DLD1 (cell line): ENCODE measurements around the gene PTTG1IP.
"Not testable (repeated sequence)": the region's sequence is repeated elsewhere in the genome, so short reads cannot be mapped to it uniquely, and the experiment has no call there.

Experiments
- in situ Hi-C: cut with HindIII; loops from 2 replicates; pipeline ENCODE4 v1.10.0; 2017; ENCODE audit warnings: low sequenced_read_pairs

The PTTG1IP gene, protein sequence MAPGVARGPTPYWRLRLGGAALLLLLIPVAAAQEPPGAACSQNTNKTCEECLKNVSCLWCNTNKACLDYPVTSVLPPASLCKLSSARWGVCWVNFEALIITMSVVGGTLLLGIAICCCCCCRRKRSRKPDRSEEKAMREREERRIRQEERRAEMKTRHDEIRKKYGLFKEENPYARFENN

DNA sequence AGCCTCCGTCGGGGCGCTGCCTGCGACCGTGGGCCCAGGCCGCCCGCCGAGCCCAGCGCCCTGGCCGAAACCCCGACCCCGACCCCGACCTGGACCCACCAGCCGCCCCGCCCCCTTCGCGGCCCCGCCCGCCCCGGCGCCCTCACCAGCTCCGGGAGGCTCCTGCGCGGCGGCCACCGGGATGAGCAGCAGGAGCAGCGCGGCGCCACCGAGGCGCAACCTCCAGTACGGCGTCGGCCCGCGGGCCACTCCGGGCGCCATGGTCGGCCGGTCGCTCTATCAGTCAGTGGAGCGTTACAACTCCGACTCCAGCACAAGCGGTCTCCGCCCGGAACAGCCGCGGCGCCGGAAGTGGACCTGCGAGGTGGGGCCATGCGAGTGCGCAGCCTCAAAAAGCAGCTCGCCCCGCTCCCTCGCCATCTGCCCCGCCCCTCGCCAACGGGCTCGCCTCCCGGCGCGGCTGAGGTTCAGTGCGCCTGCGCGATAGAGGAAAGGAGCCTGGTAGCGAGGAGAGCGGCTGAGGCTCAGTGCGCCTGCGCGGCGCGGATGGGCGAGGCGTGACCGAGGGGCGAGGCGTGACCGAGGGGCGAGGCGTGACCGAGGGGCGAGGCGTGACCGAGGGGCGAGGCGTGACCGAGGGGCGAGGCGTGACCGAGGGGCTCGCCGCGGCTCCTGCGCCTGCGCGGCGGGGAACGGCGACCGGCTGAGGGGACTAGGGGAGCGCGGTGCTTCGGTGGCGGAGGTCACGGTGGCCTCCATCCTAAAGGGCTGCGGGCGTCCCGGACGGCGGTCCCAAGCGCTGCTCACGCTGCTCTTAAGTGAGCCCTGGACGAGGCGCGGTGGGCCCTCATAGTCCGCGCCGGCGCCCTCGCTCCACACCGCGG lies at the start of gene PTTG1IP:
Gene PTTG1IP (minus strand): TSS at position 335 of the 884 bp plus-strand sequence. CDS start 74 bp downstream, at position 261.
- in situ Hi-C loops: no loop called here

DNA sequence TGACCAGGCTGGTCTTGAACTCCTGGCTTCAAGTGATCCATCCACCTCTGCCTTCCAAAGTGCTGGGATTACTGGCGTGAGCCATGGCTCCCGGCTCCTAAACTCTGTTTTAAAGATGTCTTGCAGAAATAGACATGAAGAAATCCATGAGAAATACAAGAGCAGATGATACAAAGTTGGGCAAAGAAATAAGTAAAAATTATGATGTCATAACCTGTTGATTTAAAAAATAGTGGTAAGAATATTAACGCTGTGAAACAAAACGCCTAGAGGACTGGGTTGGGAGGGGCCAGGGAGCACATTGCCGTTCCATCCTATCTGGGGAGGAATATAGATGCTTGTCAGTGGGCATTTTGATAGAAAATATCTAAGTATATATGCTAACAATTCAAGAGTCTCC lies 48.4 kb upstream of the PTTG1IP start:
- in situ Hi-C loops: no loop called here

DNA sequence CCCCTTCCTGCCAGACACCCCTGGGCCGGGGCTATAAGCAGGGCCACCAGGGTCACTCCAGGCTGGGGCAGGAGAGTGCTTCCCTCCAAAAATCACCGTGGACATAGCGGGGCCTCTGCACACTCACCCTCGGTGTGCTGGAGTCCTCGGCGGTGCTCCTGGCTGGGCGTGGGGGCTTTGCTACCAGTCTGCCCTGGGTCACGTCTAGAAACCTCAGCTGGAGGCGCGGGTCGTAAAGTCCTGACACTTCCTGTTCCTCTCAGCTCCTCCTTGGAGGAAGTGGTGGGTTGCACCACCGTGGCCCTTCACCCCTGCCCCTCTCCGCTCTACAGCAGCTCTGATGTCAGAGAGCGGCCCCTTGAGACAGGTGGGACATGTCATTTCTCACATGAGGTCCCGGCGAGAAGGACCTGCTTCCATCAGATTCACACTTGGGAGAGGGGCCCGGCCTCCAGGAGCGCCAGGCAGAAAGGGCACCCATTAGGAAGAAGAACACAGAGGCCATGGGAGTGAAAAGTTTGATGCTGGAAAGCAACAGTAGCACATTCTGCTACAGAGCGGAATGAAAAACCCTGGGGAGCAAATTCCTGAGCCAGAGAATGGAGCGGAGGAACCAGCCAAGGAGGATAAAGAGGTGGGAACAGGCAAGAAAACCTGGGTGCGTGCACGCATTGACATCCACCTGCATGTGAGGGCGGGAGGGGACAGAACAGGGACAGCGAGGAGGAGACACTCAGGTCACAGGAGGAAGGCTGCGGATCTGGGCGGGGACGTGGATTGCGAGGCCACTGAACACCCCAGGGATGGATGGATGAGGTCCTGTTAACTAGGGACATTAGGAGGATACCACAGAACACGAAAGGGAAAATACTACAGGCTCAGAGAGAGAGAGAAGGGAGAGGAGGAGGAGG lies 47.5 kb upstream of the PTTG1IP start, which contains the start of gene ITGB2:
Gene ITGB2 (minus strand): TSS at position 206 of the 911 bp plus-strand sequence. CDS start 10,117 bp downstream, outside the sequence.
- in situ Hi-C loops: no loop called here

DNA sequence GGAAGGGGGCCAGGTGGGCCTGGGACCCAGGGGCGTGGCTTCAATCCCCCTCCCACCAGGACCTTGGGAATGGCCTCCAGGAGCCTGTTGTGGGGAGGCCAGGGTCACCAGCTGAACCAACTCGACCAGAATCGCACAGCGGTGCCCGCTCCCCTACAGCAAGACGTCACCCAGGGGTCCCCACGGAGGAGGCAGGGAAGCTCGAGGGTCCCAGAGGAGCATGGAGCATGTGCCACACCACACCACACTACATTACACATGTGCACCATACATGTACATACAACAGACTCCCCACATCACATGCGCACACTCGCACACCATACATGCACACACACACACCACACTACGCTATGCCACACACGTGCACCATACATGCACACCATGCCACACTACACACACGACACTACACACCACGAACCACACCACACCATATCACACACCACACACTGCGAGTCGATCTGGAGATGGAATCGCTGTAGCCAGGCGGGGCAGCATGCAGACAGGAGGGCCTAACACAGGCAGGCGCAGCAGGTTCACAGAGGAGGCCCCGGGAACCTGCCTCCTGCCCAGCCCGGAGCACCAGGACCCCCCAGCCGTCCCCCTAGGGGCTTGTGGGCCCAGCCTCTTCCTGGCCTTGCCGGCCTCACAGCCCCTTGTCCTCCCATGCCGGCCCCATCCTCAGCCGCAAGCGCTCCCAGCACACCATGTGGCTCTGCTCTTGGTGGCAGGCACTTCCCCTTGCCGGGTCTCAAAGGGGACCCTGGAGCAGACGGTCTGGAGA lies 46.6 kb upstream of the PTTG1IP start:
- in situ Hi-C loops: no loop called here

DNA sequence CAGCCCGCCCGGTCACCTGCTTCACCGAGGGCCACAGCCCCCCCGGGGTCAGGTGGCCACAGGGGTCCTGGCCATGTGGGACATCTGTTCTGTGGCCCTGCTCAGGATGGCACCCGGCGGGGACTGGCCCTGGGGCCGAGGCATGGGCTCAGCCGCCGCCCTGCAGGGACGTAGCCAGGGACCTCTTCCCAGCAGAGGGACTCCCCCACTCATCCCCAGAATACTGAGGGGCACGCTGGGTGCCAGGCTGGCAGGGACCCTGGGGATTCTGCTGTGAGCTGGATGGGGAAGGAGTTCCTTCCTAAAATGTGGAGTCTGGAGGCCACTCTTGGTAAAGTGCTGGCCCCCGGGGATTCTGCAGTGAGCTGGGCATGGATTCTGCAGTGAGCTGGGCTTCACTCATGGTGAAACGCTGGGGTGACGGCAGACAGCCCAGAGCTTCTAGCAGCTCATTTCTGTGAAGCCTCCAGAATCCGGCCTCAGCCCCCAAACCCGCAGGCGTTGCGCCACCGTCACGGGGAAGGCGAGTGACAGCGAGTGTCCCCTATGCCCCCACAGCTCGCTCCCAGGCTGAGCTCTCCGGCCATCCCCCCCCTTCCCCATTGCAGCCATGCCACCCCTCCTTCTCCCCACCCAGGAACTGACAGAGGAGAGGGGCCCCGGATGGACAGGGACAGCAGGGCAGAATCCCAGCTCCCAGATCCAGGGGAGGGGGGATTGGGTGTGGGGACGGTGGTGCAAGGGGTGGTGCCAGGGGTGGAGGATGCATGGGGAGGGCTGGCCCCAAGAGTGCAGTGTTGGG lies 45.8 kb upstream of the PTTG1IP start:
- in situ Hi-C loops: no loop called here

DNA sequence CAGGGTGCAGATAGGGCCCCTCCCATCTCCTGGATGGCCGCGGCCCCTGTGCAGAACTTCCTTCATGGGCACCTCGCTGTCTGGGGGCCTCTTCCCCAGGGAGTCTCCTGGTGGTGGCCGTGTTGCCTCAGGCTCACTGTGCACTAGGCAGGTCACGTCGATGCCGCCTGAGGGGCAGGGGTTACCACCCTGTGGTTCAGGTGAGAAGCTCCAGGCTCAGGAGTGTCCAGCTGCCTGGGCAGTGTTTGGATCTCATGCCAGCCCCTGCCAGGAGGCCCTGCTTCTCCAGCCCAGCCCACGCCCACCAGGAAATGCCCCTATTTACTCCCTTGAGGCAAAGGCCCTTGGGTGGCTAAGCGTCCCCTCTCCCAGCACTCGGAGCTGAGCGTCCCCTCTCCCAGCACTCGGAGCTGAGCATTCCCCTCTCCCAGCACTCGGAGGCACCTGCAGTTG lies 45.1 kb upstream of the PTTG1IP start:
- in situ Hi-C loops: no loop called here

DNA sequence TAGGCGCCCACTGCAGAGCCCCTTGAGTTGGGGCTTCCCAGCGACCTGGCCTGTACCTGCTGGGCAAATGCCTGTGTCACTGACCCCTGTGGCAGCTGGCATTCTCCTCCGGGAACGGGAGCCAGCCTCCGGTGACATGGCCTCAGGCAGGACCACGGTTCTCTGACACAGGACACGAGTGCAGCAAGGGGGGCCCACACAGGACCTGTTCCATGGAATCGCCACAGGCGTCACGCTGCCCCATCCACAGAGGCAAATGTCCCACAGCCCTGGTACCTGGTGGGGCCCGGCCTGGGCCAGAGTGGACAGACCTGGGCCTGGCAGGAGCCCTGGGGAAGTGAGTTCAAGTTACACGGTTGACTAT lies 44.6 kb upstream of the PTTG1IP start:
- in situ Hi-C loops: no loop called here

DNA sequence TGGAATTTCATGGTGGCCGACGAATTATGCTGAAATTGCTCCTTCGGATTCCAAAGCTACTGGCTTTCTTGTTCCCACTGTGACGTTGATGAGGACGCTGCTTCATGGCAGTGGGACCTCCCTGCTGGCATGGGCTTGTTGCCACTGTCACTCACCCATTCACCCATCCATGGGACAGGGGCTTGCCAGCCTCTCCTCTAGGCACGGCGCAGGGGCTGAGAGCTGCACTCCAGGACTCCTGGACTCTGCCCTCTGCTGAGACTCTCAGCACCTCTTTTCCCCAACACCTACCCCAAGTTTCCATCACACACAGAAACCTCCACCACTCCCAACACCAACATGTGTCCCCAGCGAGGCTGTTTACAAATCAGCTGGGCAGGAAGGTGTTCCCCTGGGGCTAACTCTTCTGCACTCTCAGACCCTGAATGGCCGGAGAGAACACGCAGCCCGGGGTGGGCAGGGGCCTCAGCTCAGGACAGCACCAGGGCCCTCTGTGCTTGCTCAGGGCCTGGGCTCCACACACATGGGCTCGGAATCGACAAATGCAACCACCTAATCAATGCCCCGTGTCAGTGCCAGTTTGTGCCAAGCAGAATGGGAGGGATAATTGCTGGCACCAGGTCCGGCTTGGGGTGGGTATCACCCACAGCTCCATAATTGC lies 44.1 kb upstream of the PTTG1IP start:
- in situ Hi-C loops: no loop called here

DNA sequence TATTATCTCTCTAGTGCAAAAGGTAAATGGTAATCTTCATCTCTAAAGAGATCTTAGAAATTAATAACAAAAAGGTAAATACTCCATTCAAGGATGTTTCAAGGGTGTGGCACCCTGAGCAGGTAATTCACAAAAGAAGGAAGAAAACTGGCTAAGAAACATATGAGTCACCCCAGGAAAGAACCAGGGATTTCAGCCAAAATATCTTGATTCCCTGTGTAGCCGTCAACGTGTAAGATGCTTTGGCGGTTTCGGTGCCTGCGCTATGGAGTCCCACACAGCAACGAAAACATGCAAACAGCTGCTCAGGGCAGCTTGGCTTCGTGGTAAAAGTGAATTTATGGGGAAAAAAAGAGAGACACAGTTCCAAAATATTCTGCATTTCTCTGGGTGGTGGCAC lies 43.5 kb upstream of the PTTG1IP start:
- in situ Hi-C loops: no loop called here

DNA sequence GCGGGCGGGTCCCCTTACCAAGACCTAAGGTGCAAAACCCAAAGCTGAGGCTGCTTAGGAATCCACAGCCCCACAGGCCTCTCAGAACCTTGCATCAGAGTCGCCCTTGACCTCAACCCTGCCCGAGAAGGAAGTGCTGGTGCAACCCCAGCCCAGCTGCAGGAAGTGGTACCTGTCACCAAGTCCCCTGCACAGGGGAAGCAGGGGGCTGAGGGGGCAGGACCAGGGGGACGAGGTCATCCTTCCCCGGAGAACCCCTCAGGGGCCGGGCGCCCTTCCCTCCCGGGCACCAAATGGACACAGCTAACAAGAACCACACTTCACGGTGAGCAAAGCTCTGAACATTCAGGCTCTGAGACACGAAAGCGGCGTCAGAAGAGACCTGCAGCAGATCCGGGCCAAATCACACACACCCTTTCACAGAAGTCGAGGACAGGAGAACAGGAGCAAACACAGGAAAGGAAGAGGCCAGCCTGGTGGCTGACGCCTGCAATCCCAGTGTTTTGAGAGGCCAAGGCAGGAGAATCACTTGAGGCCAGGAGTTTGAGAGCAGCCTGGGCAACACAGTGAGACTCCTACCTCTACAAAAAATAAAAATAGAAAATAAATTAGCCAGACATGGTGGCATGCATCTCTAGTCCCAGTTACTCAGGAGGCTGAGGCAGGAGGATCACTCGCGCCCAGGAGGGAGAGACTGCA lies 40.8 kb upstream of the PTTG1IP start:
- in situ Hi-C loops: no loop called here

DNA sequence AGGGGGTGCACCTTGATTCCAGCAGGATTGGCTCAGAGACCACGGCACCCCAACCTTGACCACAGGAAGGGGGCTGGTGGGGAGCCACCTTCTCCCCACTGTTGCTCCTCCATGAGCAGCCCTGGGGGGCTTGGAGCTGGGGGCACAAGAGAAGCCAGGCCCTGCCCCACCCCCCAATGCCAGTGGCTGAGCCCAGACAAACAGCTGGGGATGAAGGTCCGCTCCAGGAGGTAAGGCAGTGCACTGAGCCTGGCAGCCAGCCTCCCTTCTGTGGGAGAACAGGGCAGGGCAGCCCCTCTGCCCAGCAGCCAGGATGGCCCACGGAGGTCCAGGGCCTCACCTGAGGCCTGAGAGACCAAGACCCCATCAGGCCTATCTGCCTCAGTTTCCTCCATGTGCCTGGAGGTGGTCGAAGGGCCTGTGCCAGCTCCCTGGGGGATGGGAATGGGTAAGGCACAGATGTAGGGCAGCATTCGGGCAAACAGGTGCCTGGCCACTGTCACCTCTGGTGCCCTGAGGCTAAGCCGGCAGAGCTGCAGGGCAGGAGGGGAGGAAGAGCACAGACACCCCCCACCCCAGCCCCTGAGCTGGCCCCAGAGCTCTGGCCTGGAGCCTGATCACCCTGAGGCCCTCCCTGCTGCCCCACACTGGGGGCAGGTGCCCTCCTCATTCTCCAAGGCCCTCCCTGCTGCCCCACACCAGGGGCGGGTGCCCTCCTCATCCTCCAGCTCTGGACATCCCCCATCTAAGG lies 40.1 kb upstream of the PTTG1IP start:
- in situ Hi-C loops: no loop called here

DNA sequence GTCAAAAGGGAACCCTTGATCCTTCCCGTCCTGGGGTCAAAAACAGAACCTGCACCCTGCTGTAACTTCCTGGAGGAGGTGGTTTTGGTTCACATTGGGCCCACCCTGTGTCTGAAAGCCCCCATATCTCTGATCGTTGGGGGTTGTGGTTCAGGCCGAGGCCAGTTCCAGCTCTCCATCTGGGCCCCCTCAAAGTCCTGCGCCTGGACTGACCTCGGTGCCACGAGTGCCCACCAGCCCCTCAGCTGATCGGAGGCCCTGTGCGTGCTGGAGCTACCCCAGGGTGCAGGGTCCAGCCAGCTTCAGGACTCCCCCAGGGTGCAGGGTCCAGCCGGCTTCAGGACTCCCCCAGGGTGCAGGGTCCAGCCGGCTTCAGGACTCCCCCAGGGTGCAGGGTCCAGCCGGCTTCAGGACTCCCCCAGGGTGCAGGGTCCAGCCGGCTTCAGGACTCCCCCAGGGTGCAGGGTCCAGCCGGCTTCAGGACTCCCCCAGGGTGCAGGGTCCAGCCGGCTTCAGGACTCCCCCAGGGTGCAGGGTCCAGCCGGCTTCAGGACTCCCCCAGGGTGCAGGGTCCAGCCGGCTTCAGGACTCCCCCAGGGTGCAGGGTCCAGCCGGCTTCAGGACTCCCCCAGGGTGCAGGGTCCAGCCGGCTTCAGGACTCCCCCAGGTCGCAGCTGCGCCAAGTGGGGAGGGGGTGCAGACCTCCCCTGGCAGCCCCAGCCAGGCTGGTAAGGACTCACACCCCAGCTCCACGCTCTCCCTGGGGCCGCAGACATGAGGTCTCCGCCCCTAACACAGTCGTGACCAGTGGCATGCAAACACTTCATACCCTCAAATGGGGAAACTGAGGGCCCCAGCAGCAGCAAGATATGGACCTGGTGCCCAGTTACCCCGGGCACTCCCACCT lies 39.3 kb upstream of the PTTG1IP start:
- in situ Hi-C loops: not testable (repeated sequence)

DNA sequence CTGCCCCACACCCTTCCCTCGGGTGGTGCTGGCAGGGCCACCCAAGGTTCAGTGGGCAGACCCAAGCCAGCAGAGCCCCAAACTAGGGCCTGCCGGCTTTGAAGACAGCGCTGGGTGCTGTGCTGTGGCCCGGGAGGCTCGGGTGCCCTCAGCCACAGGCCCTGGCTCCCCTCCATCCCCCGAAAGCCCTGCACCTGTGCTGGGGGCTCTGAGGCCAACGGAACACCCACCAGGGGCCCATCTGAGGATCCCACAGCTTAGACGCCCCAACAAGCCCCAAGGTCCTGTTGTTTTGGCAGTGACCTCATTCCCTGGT lies 38.6 kb upstream of the PTTG1IP start:
- in situ Hi-C loops: no loop called here

DNA sequence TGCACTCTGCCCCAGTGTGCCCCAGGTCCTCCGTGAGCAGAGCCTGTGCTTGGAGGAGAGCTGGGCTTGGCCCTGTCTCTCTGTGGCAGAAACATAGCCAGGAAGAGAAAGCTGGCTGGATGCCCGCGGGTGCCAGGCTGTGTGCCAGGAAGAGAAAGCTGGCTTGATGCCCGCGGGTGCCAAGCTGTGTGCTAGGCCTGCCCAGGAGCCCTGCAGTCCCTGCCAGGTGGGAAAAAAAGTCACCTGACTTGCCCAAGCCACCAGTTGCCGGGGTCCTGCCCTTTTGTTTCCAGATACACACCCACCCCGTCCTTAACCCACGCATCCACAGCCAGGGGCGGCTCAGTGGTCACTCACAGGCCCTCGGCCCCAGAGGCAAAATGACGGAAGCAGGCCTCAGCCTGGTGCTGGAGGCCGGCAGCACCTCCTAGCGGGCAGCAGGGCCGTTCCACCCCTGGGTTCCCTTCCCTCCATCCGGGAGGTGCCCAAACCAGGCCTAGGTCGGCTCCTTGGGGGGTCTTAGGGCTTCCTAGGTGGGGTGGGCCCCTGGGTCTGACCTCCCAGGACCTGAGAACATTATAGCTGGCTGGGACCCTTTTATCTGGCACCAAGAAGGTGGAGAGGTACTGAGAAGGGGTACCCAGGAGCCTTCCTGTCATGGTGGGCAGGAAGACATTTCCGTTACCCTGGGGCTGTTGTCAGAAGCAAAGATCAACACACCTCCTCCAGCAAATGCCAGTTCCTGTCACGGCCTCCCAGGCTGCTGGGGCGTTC lies 38.1 kb upstream of the PTTG1IP start:
- in situ Hi-C loops: no loop called here

DNA sequence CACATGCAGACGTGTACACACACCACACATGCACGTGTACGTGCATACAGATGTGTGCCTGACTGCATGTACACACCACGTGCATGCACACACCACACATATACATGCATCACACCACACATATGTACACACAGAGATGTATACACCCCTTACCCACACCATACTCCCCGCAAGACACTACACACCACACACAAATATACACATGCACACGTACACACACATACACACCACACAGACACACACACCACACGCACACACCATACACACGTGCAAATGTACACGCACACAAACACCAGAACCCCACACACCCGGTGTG lies 37.5 kb upstream of the PTTG1IP start:
- in situ Hi-C loops: no loop called here
